Lung (tissue), 12 donors: ENCODE data around the gene RPL10A. TPM values are rescaled to one million over a fixed set of nuclear protein-coding genes. Genes with fewer than 3 reads are reported as not detected.

Experiments
- ATAC-seq: fragments of 200-7000 bp; cut with Tn5 transposase; one replicate; pipeline ENCODE4 v1.9.1; 2020; ENCODE audit warnings: moderate number of reproducible peaks; ENCODE audit not compliant: insufficient read depth, low FRiP score
- DNase-seq, 3 donors: peaks; one replicate each; pipeline ENCODE4 v3.0.0-alpha.2; 2013 to 2017
- H3K27ac ChIP-seq, 2 donors: one replicate each; pipeline ENCODE4 v1.5.1; 2013; ENCODE audit warnings: mild to moderate bottlenecking in 2 of 2, moderate library complexity in 2 of 2, control low read depth in 1 of 2, inconsistent platforms in 1 of 2, low read depth in 1 of 2, low read length in 1 of 2
- H3K27me3 ChIP-seq, 3 donors: one replicate each; pipeline ENCODE4 v1.5.1; 2013; ENCODE audit warnings: low read length in 2 of 3; ENCODE audit not compliant: control insufficient read depth in 3 of 3, insufficient read depth in 3 of 3
- H3K36me3 ChIP-seq, 4 donors: one replicate each; pipeline ENCODE4 v1.5.1; 2013; ENCODE audit warnings: low read length in 4 of 4, mild to moderate bottlenecking in 1 of 4, moderate library complexity in 1 of 4; ENCODE audit not compliant: control insufficient read depth in 4 of 4, insufficient read depth in 4 of 4
- H3K4me1 ChIP-seq, 5 donors: one replicate each; pipeline ENCODE4 v1.5.1; 2013; ENCODE audit warnings: low read length in 5 of 5, mild to moderate bottlenecking in 2 of 5, moderate library complexity in 1 of 5; ENCODE audit not compliant: control insufficient read depth in 5 of 5, insufficient read depth in 5 of 5
- H3K4me3 ChIP-seq: one replicate; pipeline ENCODE4 v1.5.1; 2013; ENCODE audit warnings: mild to moderate bottlenecking, control low read depth, moderate library complexity
- H3K9ac ChIP-seq, 2 donors: one replicate each; pipeline ENCODE4 v1.5.1; 2013; ENCODE audit warnings: low read length in 2 of 2, control low read depth in 1 of 2; ENCODE audit not compliant: insufficient read depth in 1 of 2
- H3K9me3 ChIP-seq, 4 donors: one replicate each; pipeline ENCODE4 v1.5.1; 2013; ENCODE audit warnings: low read length in 3 of 4, mild to moderate bottlenecking in 1 of 4, moderate library complexity in 1 of 4; ENCODE audit not compliant: control insufficient read depth in 4 of 4, insufficient read depth in 3 of 4
- CTCF ChIP-seq: IDR thresholded peaks from 2 replicates; pipeline ENCODE4 v1.5.1; 2012; ENCODE audit warnings: mild to moderate bottlenecking; ENCODE audit errors: control extremely low read depth, extremely low read depth
- WGBS, 2 donors: extraction: QIAGEN DNeasy Blood & Tissue Kit; methylation state at CpG; one replicate each; pipeline ENCODE4 v1.1.7; 2013; 5-methylcytosine and 5-hydroxymethylcytosine counted together
- polyA plus RNA-seq, 2 donors: library from polyadenylated mRNA; stranded (reverse); fragments of 200-250 nt; gene quantifications; one replicate each; pipeline ENCODE4 v1.2.1, GENCODE V29; 2013
- total RNA-seq, 2 donors: library from RNA; depleted of rRNA in 1 of 2; stranded (reverse); fragments of >200 nt in 1 of 2; gene quantifications; one replicate each; pipeline ENCODE4 v1.2.1, GENCODE V29; 2014 to 2021
- donor health status: control.
- donor health status: control.
- donor health status: Bipolar disorder and iron deficiency.
- donor health status: healthy.
- donor health status: DM: yes; HTN: yes; CAD: no.

The RPL10A gene
- total and polyA plus RNA-seq, 4 donors: 986 to 1,885 (median 1,426) TPM

- Histone ChIP-seq H3K27me3 (no peaks in the 10 kb centered on the region), H3K9me3 (no peaks in the 10 kb centered on the region), H3K4me3 (no peak overlapping the region), H3K27ac (no peak overlapping the region), H3K36me3 (peaks cover 0 to 36% (median 17%) of the 10 kb centered on the region in 4 donors), H3K4me1 (no peaks in the 10 kb centered on the region), H3K9ac (no peak overlapping the region)
- no peak for ATAC-seq
- no peak for TF ChIP-seq CTCF
- no peak for DNase-seq
- 93 to 97% methylated on average over 5 of the region's 5 CpGs for WGBS, 2 donors
These were observed 9.5 kb downstream of the RPL10A start for GRCh38 chr6:35477551-35478179.

- Histone ChIP-seq H3K27me3 (no peaks in the 10 kb centered on the region), H3K9ac (no peak overlapping the region), H3K4me3 (no peak overlapping the region), H3K9me3 (no peaks in the 10 kb centered on the region), H3K36me3 (peaks cover 0 to 32% (median 15%) of the 10 kb centered on the region in 4 donors), H3K27ac (no peak overlapping the region), H3K4me1 (no peaks in the 10 kb centered on the region)
- DNase-seq (no peak), ATAC-seq (no peak)
- no peak for TF ChIP-seq CTCF
- 86 to 87% methylated on average over 7 of the region's 7 CpGs for WGBS, 2 donors
These were observed 10.1 kb downstream of the RPL10A start for GRCh38 chr6:35478259-35478658.

- 95 to 96% methylated on average over 12 of the region's 12 CpGs for WGBS, 2 donors
- Histone ChIP-seq H3K9ac (no peak overlapping the region), H3K9me3 (no peaks in the 10 kb centered on the region), H3K36me3 (peaks cover 0 to 21% (median 12%) of the 10 kb centered on the region in 4 donors), H3K27me3 (no peaks in the 10 kb centered on the region), H3K4me3 (no peak overlapping the region), H3K4me1 (peaks cover 0 to 4% (median 3%) of the 10 kb centered on the region in 5 donors), H3K27ac (no peak overlapping the region)
- TF ChIP-seq CTCF: no peak
- ATAC-seq (no peak), DNase-seq (no peak)
These were observed 12.0 kb downstream of the RPL10A start for GRCh38 chr6:35480176-35480575.

- TF ChIP-seq CTCF: no peak
- Histone ChIP-seq H3K9ac (no peak overlapping the region), H3K4me1 (peaks cover 0 to 15% (median 8%) of the 10 kb centered on the region in 5 donors), H3K27ac (no peak overlapping the region), H3K27me3 (no peaks in the 10 kb centered on the region), H3K9me3 (no peaks in the 10 kb centered on the region), H3K36me3 (peaks cover 0 to 20% (median 8%) of the 10 kb centered on the region in 4 donors), H3K4me3 (no peak overlapping the region)
- no peak for ATAC-seq
- WGBS, 2 donors: 84 to 88% methylated on average over 8 of the region's 8 CpGs
- DNase-seq: no peak
These were observed 13.0 kb downstream of the RPL10A start for GRCh38 chr6:35481226-35481625.
